IMR-90 (cell line): ENCODE results near the gene CD300LF. TPM values are rescaled to one million over a fixed set of nuclear protein-coding genes. Genes with fewer than 3 reads are reported as not detected.

Experiments
- ATAC-seq: fragments of 200-7000 bp; cut with Tn5 transposase; 2 replicates; pipeline ENCODE4 v1.9.1; 2020; ENCODE audit warnings: low read depth, mild to moderate bottlenecking, moderate library complexity
- BruUV-seq: library from RNA; stranded (reverse); fragments of 400-500 nt; replicated peaks from 2 replicates; lab custom pipeline; 2021; lab: Mats Ljungman, UMichigan
- CTCF ChIA-PET: fragments of 300-600 bp; formaldehyde crosslinking; extraction: SDS; loops from one replicate; lab custom pipeline; 2021; ENCODE audit warnings: antibody characterized with exemption; lab: Yijun Ruan, JAX
- POLR2A ChIA-PET: fragments of 300-600 bp; sonication (Branson Sonifier 250); formaldehyde crosslinking; loops from one replicate; lab custom pipeline; 2022; ENCODE audit warnings: antibody characterized with exemption; ENCODE audit not compliant: unreplicated experiment; lab: Charles Lee
- DNase-seq: peaks from one replicate; pipeline ENCODE4 v3.0.0; 2013
- H2AFZ ChIP-seq: replicated peaks from 2 replicates; pipeline ENCODE3; 2013; ENCODE audit warnings: low read length, mild to moderate bottlenecking; ENCODE audit not compliant: poor library complexity
- H2AK5ac ChIP-seq: 2 replicates; pipeline ENCODE4 v1.6.1; 2013; ENCODE audit warnings: low read depth, low read length, inconsistent platforms
- H2AK9ac ChIP-seq: replicated peaks from 2 replicates; pipeline ENCODE3; 2013; ENCODE audit warnings: mild to moderate bottlenecking, low read depth, low read length, moderate library complexity; ENCODE audit not compliant: poor library complexity
- H2BK120ac ChIP-seq: 2 replicates; pipeline ENCODE4 v1.6.1; 2013; ENCODE audit warnings: low read depth, low read length, inconsistent platforms
- H2BK15ac ChIP-seq: 3 replicates; pipeline ENCODE4 v1.6.1; 2013; ENCODE audit warnings: low read depth, low read length, inconsistent platforms
- H2BK20ac ChIP-seq: 2 replicates; pipeline ENCODE4 v1.6.1; 2013; ENCODE audit warnings: low read depth, mild to moderate bottlenecking, inconsistent platforms, low read length, moderate library complexity
- H2BK5ac ChIP-seq: 2 replicates; pipeline ENCODE4 v1.6.1; 2013; ENCODE audit warnings: mild to moderate bottlenecking, low read depth, low read length, inconsistent platforms; ENCODE audit not compliant: poor library complexity, severe bottlenecking
- H3K14ac ChIP-seq: replicated peaks from 2 replicates; pipeline ENCODE4 v1.6.1; 2013; ENCODE audit warnings: low read depth, low read length, inconsistent platforms
- H3K18ac ChIP-seq: 2 replicates; pipeline ENCODE4 v1.6.1; 2013; ENCODE audit warnings: low read depth, low read length, control low read depth
- H3K23ac ChIP-seq: 2 replicates; pipeline ENCODE4 v1.6.1; 2013; ENCODE audit warnings: low read depth, low read length, inconsistent platforms
- H3K27ac ChIP-seq: 2 replicates; pipeline ENCODE4 v1.5.1; 2013; ENCODE audit warnings: mild to moderate bottlenecking, control low read depth, low read length; ENCODE audit not compliant: insufficient read depth
- H3K27me3 ChIP-seq: 2 replicates; pipeline ENCODE4 v1.6.1; 2013; ENCODE audit warnings: low read length; ENCODE audit not compliant: control insufficient read depth, insufficient read depth
- H3K36me3 ChIP-seq: 2 replicates; pipeline ENCODE4 v1.6.1; 2013; ENCODE audit warnings: low read length, mixed read lengths; ENCODE audit not compliant: control insufficient read depth, insufficient read depth
- H3K4ac ChIP-seq: 2 replicates; pipeline ENCODE4 v1.6.1; 2013; ENCODE audit warnings: low read depth, low read length, inconsistent platforms
- H3K4me1 ChIP-seq: 2 replicates; pipeline ENCODE4 v1.6.1; 2013; ENCODE audit warnings: low read length, mixed read lengths; ENCODE audit not compliant: control insufficient read depth, insufficient read depth
- H3K4me2 ChIP-seq: 2 replicates; pipeline ENCODE4 v1.6.1; 2013; ENCODE audit warnings: low read depth, mild to moderate bottlenecking, control low read depth, low read length, moderate library complexity
- H3K4me3 ChIP-seq: 2 replicates; pipeline ENCODE4 v1.5.1; 2013; ENCODE audit warnings: low read depth, mild to moderate bottlenecking, control low read depth, low read length, moderate library complexity; ENCODE audit not compliant: insufficient read depth
- H3K56ac ChIP-seq: 2 replicates; pipeline ENCODE4 v1.6.1; 2013; ENCODE audit warnings: low read length, inconsistent platforms; ENCODE audit not compliant: insufficient read depth; ENCODE audit errors: extremely low read depth
- H3K79me1 ChIP-seq, 2 experiments: 2 replicates each; pipeline ENCODE4 v1.6.1; 2013; ENCODE audit warnings: low read length in 2 of 2, inconsistent platforms in 1 of 2, low read depth in 1 of 2
- H3K9ac ChIP-seq: 2 replicates; pipeline ENCODE4 v1.6.1; 2013; ENCODE audit warnings: low read depth, low read length, control low read depth
- H3K9me1 ChIP-seq: 2 replicates; pipeline ENCODE4 v1.6.1; 2013; ENCODE audit warnings: low read length, inconsistent platforms; ENCODE audit not compliant: insufficient read depth
- H3K9me3 ChIP-seq: 2 replicates; pipeline ENCODE4 v1.6.1; 2013; ENCODE audit warnings: low read length; ENCODE audit not compliant: control insufficient read depth, insufficient read depth
- H4K20me1 ChIP-seq: 2 replicates; pipeline ENCODE4 v1.6.1; 2013; ENCODE audit warnings: low read length, inconsistent platforms; ENCODE audit not compliant: insufficient read depth
- H4K5ac ChIP-seq: 2 replicates; pipeline ENCODE4 v1.6.1; 2013; ENCODE audit warnings: mild to moderate bottlenecking, low read depth, low read length, control low read depth
- H4K8ac ChIP-seq, 2 experiments: 2 replicates each; pipeline ENCODE4 v1.6.1; 2013; ENCODE audit warnings: low read depth in 2 of 2, low read length in 2 of 2, control low read depth in 1 of 2, inconsistent platforms in 1 of 2
- H4K91ac ChIP-seq: 2 replicates; pipeline ENCODE4 v1.6.1; 2013; ENCODE audit warnings: low read depth, low read length, inconsistent platforms; ENCODE audit not compliant: insufficient read depth
- BHLHE40 ChIP-seq: fragments of 150-350 bp; IDR thresholded peaks from 2 replicates; pipeline ENCODE4 v1.6.1; 2016; ENCODE audit warnings: mild to moderate bottlenecking, low read depth, low read length
- CEBPB ChIP-seq: IDR thresholded peaks from 2 replicates; pipeline ENCODE4 v1.6.1; 2012; ENCODE audit warnings: low read depth, low read length, improper control_type of control experiment
- ELK1 ChIP-seq: fragments of 150-350 bp; IDR thresholded peaks from 2 replicates; pipeline ENCODE4 v1.6.1; 2016; ENCODE audit warnings: low read depth, mild to moderate bottlenecking, low read length, moderate library complexity, borderline replicate concordance
- FOS ChIP-seq: fragments of 150-350 bp; IDR thresholded peaks from 2 replicates; pipeline ENCODE4 v1.6.1; 2016; ENCODE audit warnings: low read depth, low read length
- MAFK ChIP-seq: IDR thresholded peaks from 2 replicates; pipeline ENCODE4 v1.6.1; 2012; ENCODE audit warnings: low read depth, low read length, improper control_type of control experiment
- MAZ ChIP-seq: IDR thresholded peaks from 2 replicates; pipeline ENCODE4 v1.6.1; 2012; ENCODE audit warnings: low read depth, mild to moderate bottlenecking, low read length, improper control_type of control experiment, moderate library complexity, borderline replicate concordance
- MXI1 ChIP-seq: IDR thresholded peaks from 2 replicates; pipeline ENCODE4 v1.6.1; 2012; ENCODE audit warnings: low read depth, mild to moderate bottlenecking, low read length, moderate library complexity, borderline replicate concordance
- SMC3 ChIP-seq: fragments of 150-350 bp; IDR thresholded peaks from 2 replicates; pipeline ENCODE4 v1.6.1; 2016; ENCODE audit warnings: low read depth, mild to moderate bottlenecking, antibody characterized with exemption, low read length, moderate library complexity
- WGBS, 2 experiments: methylation state at CpG; one replicate each; pipeline versions ENCODE4 v1.1.5 to v1.1.7; 2013; ENCODE audit warnings: missing lambda C conversion rate in 2 of 2; ENCODE audit not compliant: insufficient read length in 1 of 2; ENCODE audit errors: extremely low coverage in 2 of 2; 5-methylcytosine and 5-hydroxymethylcytosine counted together
- dilution Hi-C: fragments of 300-500 bp; cut with HindIII; formaldehyde crosslinking; loops from one replicate; pipeline ENCODE4 v1.14.3; 2018; ENCODE audit warnings: low sequenced_read_pairs; ENCODE audit not compliant: unreplicated experiment
- in situ Hi-C: fragments of 300-500 bp; cut with MboI; formaldehyde crosslinking; loops from 3 replicates; pipeline ENCODE4 v1.14.3; 2019; ENCODE audit warnings: low sequenced_read_pairs, inconsistent platforms, mixed read lengths
- intact Hi-C: fragments of 100-400 bp; cut with micrococcal nuclease; formaldehyde crosslinking; loops from 2 replicates; pipeline ENCODE4 v1.10.0; 2022
- polyA plus RNA-seq, 3 experiments: library from polyadenylated mRNA; depleted of rRNA; stranded (reverse); fragments of >200 nt; gene quantifications; 2 replicates each; pipeline ENCODE4 v1.2.3, GENCODE V29; 2012; ENCODE audit warnings: low replicate concordance in 1 of 3
- total RNA-seq: library from RNA; depleted of rRNA; stranded (reverse); fragments of >200 nt; gene quantifications from 2 replicates; pipeline ENCODE4 v1.2.3, GENCODE V29; 2012
- TF ChIP-seq, protein P1 (sequence below): conservative IDR thresholded peaks from 2 replicates; pipeline ENCODE4 v1.5.1; 2012; ENCODE audit warnings: mild to moderate bottlenecking, low read depth, low read length, improper control_type of control experiment

CD300LF gene
- total and polyA plus RNA-seq, 2 of the 4 experiments (the other 2 are of a cell fraction), result not detected

- TF ChIP-seq FOS, result no peak
- no peak for TF ChIP-seq CEBPB
- TF ChIP-seq BHLHE40, result no peak
- TF ChIP-seq MXI1, result no peak
- TF ChIP-seq MAFK, result no peak
- TF ChIP-seq ELK1, result no peak
Measured at GRCh38 chr17:74757502-74757901, 44.8 kb upstream of the CD300LF start (continued).

GRCh38 chr17:74756891-74757290, 44.2 kb upstream of the CD300LF start:
- H2AK5ac ChIP-seq, result no peak overlapping the region
- H3K79me1 ChIP-seq, result peaks cover under 1 to 17% of the 10 kb centered on the region in 2 experiments
- no peak overlapping the region for H3K23ac ChIP-seq
- no peak overlapping the region for H3K27ac ChIP-seq
- DNase-seq, result no peak
- TF ChIP-seq BHLHE40, result no peak
- TF ChIP-seq MAZ, result no peak
- TF ChIP-seq, protein P1, sequence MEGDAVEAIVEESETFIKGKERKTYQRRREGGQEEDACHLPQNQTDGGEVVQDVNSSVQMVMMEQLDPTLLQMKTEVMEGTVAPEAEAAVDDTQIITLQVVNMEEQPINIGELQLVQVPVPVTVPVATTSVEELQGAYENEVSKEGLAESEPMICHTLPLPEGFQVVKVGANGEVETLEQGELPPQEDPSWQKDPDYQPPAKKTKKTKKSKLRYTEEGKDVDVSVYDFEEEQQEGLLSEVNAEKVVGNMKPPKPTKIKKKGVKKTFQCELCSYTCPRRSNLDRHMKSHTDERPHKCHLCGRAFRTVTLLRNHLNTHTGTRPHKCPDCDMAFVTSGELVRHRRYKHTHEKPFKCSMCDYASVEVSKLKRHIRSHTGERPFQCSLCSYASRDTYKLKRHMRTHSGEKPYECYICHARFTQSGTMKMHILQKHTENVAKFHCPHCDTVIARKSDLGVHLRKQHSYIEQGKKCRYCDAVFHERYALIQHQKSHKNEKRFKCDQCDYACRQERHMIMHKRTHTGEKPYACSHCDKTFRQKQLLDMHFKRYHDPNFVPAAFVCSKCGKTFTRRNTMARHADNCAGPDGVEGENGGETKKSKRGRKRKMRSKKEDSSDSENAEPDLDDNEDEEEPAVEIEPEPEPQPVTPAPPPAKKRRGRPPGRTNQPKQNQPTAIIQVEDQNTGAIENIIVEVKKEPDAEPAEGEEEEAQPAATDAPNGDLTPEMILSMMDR, result no peak
- no peak for TF ChIP-seq SMC3
- no peak for TF ChIP-seq MXI1
- no peak for TF ChIP-seq MAFK
- H2BK20ac ChIP-seq, result no peak overlapping the region
- H3K4me2 ChIP-seq, result no peak overlapping the region
- peaks cover 19% of the 10 kb centered on the region; the same call in 1 of the 2 replicates for H3K4me1 ChIP-seq
- no peak overlapping the region for H3K14ac ChIP-seq
- no TSS peak for BruUV-seq
- no peak overlapping the region for H2BK120ac ChIP-seq
- H4K8ac ChIP-seq, result no peak overlapping the region
- no peak overlapping the region for H2AK9ac ChIP-seq
- H2AFZ ChIP-seq, result no peak overlapping the region
- intact Hi-C loops (no loop called here), in situ Hi-C loops (no loop called here), dilution Hi-C loops (no loop called here)
- no peak overlapping the region for H2BK5ac ChIP-seq
- no peak overlapping the region for H2BK15ac ChIP-seq
- no peaks in the 10 kb centered on the region for H3K27me3 ChIP-seq
- H3K9me1 ChIP-seq, result peaks cover 6% of the 10 kb centered on the region; the same call in 1 of the 2 replicates
- H3K18ac ChIP-seq, result no peak overlapping the region
- no peak overlapping the region for H4K5ac ChIP-seq
- H3K36me3 ChIP-seq, result no peaks in the 10 kb centered on the region
- no peak overlapping the region for H3K4ac ChIP-seq
- H3K9ac ChIP-seq, result no peak overlapping the region
- no peak overlapping the region for H3K4me3 ChIP-seq
- WGBS, 2 experiments, result 40% methylated on average over 1 of the region's 3 CpGs; no CpG with 5 or more reads in 1 of the 2 experiments
- H4K20me1 ChIP-seq, result peaks cover 8% of the 10 kb centered on the region
- H4K91ac ChIP-seq, result no peak overlapping the region
- ChIA-PET CTCF (no interaction called here), POLR2A (no interaction called here)
- no peaks in the 10 kb centered on the region for H3K9me3 ChIP-seq
- no peak overlapping the region for H3K56ac ChIP-seq
- ATAC-seq, result no peak
